GM21529 (cell line): ENCODE data around the gene TMF1.

ENCODE experiments used
- ATAC-seq: cut with Tn5 transposase; IDR thresholded peaks from one replicate; pipeline ENCODE4 v1.9.1; 2021; ENCODE audit not compliant: unreplicated experiment

Gene TMF1

DNA sequence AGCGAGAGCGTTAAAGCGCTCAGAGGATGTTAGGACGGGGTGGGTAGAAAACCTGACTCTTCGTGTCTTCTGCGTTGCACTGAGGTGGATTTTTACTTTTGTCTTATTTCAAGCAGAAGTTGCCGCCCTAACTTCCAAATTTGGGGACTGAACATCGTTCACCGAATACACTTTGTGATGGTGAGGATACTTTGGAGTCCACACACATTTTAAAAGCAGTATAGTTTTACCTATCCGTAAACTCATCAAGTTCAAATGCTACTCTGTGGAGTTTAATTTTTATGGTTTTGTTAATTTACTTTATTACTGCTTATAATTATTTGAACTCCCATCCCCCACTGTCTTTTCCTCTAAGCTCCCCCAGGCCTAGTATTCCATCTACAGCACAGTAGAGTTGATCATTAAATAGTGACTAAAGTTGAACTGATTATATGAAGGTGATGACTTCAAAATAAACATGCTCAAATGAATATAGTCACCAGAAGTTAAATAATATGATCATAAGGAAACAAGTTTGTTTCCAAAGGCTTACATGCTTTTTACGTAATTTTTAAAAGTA lies 38.0 kb downstream of the TMF1 start:
- no peak for ATAC-seq

DNA sequence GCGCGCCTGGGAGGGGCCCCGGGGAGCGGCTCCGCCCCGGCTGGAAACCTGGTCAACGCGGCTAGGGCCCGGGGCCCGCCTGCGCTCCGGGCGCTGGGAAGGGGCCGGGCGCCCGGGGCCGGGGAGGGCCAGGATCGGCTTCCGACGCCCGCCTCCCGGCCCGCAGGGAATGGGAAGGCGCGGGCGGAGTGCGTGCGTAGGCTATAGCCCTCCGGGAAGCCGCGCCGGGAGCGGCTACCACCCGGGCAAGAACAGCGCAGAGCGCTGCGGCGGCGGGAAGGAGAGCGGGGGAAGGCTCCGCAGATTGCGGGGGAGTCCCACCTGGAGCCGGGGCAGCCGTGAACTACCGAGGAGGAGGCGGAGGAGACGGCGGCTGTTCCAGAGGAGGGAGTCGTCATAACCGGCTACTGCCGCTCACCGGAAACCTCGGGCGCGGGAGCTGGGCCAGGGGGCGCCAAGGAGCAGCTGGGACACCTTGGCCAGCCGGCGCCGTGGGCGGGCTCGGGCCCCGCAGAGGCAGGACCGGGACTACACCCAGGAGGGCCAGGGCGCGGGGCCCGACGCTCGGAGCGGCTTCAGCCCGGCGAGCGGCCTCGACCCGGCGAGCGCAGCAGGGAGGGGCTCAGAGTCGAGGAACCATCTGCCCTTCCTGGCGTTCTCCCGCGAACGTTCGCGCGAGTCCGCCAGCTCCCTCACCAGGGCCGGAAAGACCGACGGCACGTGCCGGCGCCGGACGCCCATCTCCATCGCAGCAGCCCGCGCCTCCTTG lies 38.7 kb downstream of the TMF1 start, which contains the start of gene EOGT:
Gene EOGT (minus strand): TSS at position 432 of the 769 bp plus-strand sequence. CDS start 3,838 bp downstream, outside the sequence.
- peak; percentile 88 for ATAC-seq

DNA sequence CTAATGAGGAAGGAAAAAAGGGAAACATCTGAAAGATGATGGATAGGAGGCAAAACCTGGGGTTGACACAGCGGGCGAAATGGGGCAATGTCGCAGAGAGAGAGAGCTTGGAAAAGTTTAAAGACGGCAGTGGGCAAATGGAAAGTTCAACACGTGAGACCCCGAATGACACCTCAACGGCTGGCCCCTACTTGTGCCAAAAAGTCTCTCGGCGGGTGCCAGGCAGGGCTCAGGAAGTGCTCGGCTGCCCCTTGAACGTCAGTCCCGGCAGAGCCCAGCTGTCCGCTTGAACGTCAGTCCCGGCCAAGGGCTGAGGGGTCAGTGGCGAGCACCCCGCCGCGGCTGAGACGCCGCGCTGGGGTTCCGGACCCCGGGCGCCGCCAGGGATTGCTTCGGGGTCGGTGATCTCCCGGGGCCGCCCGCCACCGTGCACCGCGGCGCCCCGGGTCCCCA lies 39.3 kb downstream of the TMF1 start:
- ATAC-seq, result peak; percentile 39

DNA sequence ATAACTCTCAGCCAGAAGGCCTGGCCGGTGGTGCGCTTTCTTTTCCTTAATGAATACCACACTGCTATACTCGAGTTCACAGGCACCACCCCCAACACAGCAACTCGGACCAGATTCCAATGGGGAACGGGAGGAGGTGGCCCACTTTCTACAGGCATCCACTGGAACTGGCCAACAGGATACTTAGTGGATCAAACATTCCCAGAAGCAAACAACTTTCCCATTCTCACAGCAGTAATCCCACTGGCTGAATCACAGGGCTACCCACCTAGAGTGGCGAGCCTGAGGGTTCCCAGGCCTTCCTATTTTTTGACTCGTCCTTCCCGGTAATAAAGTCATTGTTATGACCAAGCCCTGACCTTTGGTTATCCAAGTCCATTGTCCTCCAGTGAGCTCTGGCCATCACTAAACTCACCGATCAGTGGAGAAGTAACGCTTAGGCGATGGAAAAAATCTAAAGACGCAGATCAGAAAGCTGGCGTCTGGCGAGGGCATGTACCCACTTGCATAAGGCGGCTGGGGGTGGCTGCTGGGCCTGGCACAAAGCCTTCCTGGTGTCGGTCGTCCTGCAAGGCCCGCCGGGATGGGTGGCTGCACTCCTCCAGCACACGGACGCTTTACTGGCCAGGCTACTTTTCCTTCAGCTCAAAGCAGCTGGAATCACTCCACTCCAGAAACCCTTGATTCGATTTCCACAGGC lies 39.9 kb downstream of the TMF1 start:
- no peak for ATAC-seq

DNA sequence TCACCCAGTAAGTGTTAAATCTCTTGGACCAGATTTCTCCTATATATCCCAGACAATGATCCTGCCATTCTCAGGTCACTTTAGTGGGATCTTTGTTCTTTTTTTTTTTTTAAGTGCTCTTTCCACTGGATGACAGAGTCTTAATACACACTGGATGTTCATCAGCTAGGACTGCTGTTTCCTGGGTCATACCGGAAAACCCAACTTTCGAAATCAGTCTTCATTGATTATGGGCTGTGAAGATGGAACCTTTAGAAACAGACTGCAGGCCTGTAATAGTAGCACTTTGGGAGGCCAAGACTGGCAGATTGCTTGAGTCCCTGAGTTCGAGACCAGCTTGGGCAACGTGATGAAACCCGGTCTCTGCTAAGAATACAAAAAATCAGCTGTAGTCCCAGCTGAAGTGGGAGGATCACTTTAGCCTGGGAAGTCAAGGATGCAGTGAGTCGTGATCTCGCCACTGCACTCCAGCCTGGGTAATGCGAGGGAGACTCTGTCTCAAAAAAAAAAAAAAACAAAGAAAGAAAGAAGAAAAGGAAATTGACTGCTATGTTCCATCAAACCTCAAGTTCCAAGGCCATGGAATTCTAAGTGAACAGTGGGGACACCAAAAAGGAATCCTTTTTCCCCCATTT lies 40.9 kb downstream of the TMF1 start:
- ATAC-seq, result no peak

DNA sequence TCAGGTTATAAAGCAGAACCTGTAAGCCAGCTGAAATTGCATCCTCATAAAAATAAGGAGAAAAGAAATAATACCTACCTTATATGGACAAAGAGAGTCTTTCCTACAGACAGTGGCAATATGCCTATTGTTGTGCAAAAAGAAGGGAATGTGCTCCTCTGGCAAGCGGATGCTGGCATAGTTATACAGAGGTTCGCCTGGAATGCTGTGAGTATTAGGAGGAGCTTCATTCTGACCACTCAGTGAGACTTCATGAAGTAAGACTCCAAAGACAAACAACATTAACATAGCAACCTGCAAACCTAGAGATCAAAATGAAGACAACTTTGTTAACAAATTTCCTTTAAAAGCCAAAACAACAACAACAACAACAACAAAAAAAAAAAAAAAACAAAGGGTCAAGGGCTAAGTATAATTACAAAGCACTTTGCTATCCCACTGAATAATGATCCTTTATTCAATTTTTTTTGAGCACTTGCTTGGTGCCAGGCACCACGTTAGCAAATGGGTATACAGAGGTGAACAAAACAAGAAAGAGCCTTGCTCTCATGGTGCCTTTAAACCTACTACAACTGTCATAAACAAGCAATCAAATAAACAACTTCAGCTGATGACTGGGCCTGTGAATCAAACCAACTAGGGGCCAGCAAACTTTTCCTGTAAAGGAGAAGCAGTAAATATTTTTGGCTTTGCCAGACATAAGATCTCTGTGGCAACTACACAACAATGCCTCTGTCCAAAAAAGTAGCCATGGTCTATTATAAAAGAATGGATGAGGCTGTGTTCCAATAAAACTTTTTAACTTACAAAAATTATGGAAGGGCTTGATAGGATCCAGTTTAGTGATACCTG lies 42.3 kb downstream of the TMF1 start:
- no peak for ATAC-seq

DNA sequence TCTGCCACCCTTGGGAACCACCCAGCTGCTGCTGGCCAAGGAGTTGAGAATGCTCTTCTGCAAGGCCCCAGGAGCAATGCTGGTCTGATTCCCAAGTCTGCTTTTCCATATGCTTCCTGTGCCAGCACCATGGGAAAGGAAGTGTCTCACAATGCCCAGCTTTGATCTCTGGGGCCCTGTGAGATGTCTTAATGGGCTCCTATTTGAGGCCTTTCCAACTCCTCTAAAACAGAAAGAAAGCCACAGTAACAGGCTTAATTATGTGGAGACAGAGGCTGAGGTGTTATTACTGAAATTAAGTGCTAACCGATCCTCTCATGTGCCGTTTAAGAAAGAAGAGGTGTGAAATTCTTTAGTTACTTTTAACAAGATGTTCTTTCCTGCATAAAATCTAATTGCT lies 43.2 kb downstream of the TMF1 start:
- ATAC-seq, result no peak

DNA sequence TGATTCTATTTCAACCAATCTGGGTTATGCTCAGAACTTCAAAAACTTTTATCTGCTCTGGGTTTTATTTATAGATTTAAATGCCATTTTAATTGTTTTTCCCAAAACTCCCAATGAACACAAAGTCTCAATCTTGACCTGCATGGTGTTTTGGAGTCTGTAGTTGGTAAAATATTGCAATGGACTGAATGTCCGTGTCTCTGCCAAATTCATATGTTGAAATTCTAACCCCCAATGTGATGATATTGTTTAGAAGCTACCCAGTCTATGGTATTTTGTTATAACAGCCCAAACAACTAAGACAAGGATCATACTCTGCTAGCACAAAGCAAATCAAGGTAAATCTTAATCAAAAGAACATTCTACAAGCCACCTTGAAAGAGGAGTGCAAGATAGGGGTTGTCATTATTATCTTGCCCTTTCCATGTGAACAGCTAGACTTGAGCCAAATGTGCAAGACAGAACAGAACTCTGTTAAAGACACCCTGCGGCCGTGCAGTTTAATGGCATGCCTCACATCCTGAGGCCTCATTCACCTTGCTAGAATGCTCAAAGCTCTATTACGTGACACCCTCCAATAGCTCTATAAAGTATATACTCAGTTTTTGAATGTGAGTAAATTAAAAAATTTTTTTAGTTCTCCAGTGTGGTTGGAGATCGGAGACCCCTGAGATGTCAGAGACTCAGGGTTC lies 46.2 kb downstream of the TMF1 start:
- no peak for ATAC-seq

DNA sequence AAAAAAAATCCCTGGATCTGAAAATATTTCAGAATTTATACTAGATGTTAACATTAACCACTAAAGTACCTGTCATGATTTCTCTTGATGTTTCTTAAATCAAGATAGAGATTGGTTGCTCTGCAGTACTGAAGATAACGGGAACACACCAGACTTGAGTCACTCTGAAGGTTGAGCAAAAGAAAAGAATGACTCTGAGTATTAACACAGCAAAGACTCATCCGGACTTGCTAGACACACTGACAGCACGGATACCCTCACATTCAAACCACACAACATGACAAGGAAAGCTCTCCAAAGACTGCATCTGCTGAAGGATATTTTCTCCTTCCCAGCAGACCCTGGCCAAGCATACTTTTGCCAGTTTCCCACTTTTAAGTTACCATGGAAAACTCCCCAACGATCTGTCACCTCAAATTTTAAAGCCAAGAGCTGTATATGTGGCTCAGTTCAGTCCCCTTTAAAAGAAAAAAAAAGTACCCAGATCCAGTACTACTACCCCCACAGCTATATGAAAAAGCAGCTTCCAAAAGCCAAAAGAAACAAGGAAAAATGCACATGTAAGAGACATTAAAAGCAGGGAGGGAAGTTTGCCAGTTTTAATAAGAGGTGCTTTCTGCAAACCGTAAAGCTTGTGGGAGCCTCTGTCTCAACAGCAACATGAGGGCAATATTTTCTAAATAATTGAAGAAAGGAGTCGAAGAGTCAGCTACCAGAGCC lies 46.9 kb downstream of the TMF1 start:
- ATAC-seq, result no peak

DNA sequence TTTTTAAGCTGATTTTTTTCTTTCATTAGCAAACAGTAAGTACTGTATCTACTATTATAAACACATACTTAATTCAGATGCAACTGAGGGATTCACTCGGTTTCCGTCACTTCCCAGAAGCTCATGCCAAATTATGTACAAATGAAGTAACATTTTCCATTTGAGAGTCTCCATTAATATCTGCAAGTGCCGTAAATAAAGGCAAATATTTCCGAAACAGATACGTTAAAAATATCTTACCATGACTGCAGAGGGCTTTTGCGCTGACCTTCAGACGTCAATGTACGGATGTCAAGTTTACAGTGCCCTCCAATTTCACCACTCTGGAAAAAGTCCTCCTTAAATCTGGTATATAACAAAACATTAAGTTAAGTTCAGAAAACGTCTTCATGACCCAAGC lies 48.0 kb downstream of the TMF1 start:
- ATAC-seq, result no peak

DNA sequence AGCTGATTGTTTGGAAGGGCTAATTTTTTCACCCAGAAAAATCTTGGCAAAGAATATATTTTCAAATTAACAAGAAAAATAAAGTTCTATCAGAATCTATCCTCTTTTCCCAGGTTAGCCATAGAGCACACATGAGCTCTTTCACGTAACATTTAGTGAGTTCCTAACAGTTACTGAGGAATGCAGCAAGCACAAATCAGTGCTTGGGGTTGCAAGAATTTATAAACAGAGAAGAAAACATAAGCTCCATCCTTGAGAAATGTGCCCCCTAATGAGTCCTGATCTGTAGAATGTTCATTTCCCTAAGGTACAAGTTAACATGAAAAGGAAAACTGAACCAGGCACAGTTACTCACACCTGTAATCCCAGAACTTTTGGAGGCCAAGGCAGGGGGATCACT lies 52.5 kb downstream of the TMF1 start:
- ATAC-seq, result no peak

DNA sequence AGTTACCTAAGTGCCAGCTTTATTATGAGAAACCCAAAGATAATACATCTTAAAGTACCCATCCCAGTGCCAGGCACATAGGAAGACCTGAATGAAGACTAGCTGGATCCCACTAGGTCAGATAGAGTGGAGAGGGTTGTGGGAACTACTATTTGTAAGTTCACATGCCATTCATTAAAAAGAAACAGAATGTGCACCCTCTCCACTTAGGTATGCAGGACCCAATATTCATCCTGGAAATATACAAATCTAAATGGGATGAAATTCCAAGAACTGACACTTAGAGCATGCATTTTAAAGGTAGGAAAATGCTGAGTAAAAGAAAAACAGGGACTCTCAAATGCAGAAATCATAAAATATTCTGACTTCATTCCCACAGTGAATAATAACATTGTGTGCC lies 53.0 kb downstream of the TMF1 start:
- no peak for ATAC-seq

DNA sequence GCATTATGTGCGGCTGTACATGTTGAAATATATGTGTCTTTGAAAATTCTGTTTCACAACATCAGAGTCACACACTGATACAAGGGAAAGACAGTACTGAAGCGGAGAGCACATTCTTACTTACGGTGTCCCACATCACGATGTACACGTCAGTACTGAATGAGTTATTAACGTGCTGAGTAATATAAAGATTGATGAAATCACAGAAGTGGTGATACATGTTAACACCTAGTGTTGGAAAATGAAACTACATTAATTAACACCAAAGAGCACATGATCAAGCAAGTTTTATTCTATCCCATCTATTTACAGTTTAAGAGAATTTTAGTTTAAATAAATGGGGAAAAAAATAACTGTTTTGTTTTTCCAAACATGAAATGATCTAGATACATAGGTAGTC lies 54.2 kb downstream of the TMF1 start:
- ATAC-seq, result no peak

DNA sequence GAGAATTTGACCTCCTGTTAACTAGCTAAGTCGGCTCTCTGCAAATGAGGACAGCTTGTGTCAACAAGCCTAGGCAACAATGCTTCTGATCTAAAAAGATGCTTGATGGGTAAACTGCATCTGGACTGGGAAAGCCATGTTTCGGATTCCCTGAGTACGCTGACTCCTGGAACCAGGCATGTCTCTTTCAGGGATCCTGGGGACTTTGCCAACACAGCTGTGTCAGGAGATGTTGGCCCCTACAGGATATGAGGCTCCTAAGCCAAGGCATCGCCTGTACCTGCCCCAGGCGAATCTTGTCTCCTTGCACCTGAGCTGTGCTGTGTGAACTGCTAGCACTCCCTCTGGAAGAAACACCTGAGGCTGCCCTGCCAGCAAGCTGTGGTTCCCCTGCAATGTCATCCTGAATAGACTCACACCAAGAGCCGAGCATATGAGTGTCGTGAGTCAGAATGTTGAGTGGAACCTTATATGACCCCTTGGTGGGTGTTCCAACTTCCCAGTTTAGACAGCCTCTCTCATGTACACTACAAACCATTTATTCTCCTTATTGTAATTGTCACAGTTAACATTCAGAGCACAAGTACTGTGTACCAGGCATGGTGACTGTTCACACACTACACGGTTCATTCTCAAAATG lies 55.7 kb downstream of the TMF1 start:
- no peak for ATAC-seq

DNA sequence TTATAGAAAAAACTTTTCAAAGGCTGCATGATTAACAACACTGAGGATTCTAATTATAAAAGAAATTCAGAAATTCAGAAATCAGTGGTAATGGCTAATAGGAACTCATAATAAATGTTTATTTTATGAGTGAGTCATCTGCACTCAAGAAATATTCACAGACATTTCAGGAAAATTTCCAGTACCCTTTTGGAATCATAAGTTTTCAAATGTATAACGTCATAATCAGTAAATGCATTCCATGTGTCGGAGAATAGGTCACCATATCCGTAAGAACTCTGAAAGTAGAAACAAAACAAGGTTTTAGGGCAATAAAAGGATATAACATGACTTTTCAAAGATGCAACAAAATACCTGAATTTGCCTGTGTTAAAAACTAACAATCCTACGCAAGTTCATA lies 63.4 kb downstream of the TMF1 start:
- ATAC-seq, result no peak

DNA sequence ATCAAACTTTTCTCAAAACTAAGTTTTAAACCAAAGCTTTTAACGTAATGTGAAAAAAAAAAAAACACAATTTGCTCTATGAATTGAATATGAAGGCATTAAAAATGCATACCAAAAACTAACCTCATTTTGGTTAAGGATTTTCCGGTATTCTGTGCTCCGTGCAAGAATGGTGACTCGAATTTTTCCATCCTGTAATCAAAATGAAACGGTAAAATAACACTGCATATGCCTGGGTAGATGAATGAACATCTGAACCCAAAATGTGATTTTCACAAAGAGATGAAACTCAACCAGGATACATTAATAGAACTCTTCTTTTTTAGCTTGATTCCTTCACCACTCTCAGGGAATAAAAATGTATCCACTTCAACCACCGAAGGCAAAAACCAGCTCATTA lies 64.8 kb downstream of the TMF1 start:
- no peak for ATAC-seq

DNA sequence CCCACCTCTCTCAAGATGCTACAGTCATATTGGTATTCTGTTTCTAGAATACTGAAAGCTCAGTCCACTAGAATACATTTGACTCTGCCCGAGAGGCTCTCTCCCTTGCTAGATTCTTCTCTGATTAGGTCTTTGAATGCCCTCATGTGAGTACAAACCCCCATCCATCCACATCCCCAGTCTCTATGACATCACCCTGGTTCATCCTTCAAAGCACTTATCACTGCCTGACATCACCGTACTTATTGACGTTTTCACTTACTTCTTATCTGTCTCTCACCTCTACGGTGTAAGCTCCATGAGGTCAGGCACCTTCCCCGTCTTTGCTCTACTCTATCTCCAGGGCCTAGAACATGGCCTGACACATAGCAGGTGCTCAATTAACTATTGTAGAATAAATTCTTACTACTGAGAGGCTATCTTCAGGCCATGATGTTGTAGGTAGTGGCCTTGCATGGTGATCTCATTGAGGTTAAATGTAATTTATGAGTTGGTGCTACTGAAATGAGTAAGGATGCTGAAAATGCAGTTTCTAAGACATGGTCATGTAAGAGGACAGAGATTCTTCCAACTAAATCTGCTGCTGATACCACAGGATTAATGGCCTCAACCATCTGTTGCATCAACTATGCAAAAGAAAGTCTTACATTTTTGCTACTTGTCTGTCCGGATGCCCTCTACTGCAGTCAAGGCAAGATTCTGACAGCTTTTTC lies 65.5 kb downstream of the TMF1 start:
- no peak for ATAC-seq

DNA sequence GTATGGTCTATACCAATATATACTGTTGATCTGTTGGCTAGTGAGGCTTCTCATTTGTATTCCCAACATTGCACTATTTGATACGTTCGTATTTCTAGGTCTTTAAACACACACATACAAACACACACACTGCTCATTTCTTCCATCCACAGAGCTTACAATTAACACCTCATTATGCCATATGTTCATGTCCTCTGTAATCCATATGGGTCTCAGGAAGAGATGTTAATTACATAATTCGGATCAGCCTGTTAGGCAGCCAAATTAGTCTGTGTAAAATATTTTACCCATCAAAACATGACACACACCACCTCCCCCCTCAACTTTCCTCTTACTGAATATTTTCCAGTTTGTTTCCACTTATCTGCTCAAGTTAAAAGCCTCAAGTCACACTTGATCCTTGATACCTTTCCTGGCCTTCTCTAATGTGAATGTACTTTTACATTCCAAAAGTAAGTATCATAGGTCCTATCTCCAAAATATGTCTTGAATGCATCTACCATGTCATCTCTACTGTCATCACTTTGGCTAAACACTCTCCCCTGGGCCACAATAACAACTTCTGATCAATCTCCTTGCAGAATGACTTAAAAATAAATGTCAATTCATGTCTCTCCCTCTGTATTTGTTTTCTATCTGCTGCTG lies 66.9 kb downstream of the TMF1 start:
- no peak for ATAC-seq
